Osteoblast (primary cell): ENCODE measurements around the gene F7. TPM values are rescaled to one million over a fixed set of nuclear protein-coding genes. Genes with fewer than 3 reads are reported as not detected.
"Not testable (repeated sequence)": the region's sequence is repeated elsewhere in the genome, so short reads cannot be mapped to it uniquely, and the experiment has no call there.

Experiments
- DNase-seq: peaks from one replicate; pipeline ENCODE4 v3.0.0; 2011; ENCODE audit warnings: low spot score, mixed read lengths; ENCODE audit not compliant: insufficient read length; ENCODE audit errors: missing footprints
- H2AFZ ChIP-seq: 2 replicates; pipeline ENCODE4 v1.6.0; 2011; ENCODE audit warnings: mild to moderate bottlenecking, low read length
- H3K27ac ChIP-seq: 2 replicates; pipeline ENCODE4 v1.5.1; 2011; ENCODE audit warnings: mild to moderate bottlenecking, low read depth, low read length, moderate library complexity
- H3K27me3 ChIP-seq: 2 replicates; pipeline ENCODE4 v1.6.0; 2012; ENCODE audit warnings: mild to moderate bottlenecking, control low read depth, inconsistent platforms, low read length, moderate library complexity; ENCODE audit not compliant: insufficient read depth
- H3K36me3 ChIP-seq: 2 replicates; pipeline ENCODE4 v1.5.1; 2011; ENCODE audit warnings: mild to moderate bottlenecking, low read length, control low read depth, moderate library complexity; ENCODE audit not compliant: insufficient read depth
- H3K4me1 ChIP-seq: 2 replicates; pipeline ENCODE4 v1.5.1; 2011; ENCODE audit warnings: mild to moderate bottlenecking, low read length, control low read depth, moderate library complexity; ENCODE audit not compliant: insufficient read depth
- H3K4me2 ChIP-seq: 2 replicates; pipeline ENCODE4 v1.6.0; 2011; ENCODE audit warnings: mild to moderate bottlenecking, low read length; ENCODE audit not compliant: insufficient read depth
- H3K4me3 ChIP-seq: fragments of 200-600 bp; sonication (generic); 3 replicates; pipeline ENCODE4 v1.5.1; 2012; ENCODE audit warnings: mild to moderate bottlenecking, low read length, inconsistent platforms; ENCODE audit not compliant: insufficient read depth
- H3K79me2 ChIP-seq: 2 replicates; pipeline ENCODE4 v1.6.0; 2012; ENCODE audit warnings: mild to moderate bottlenecking, low read length, control low read depth, inconsistent platforms; ENCODE audit not compliant: insufficient read depth
- H3K9me3 ChIP-seq: 2 replicates; pipeline ENCODE4 v1.5.1; 2011; ENCODE audit warnings: low read depth, low read length, control low read depth
- H4K20me1 ChIP-seq: 2 replicates; pipeline ENCODE4 v1.6.0; 2012; ENCODE audit warnings: mild to moderate bottlenecking, low read length, control low read depth; ENCODE audit not compliant: insufficient read depth
- CTCF ChIP-seq: IDR thresholded peaks from 2 replicates; pipeline ENCODE4 v1.5.1; 2011; ENCODE audit warnings: mild to moderate bottlenecking, low read depth, low read length, moderate library complexity; ENCODE audit errors: extremely low read depth
- total RNA-seq: library from RNA; depleted of rRNA; stranded (reverse); fragments of >200 nt; gene quantifications from 2 replicates; pipeline ENCODE4 v1.2.3, GENCODE V29; 2012

F7 gene
- total RNA-seq, 1 donor = under 0.01 TPM

- Histone ChIP-seq H3K4me3 (no peak overlapping the region), H3K4me2 (no peak overlapping the region), H3K36me3 (no peaks in the 10 kb centered on the region), H3K27ac (no peak overlapping the region), H3K27me3 (no peaks in the 10 kb centered on the region), H3K79me2 (no peaks in the 10 kb centered on the region), H4K20me1 (no peaks in the 10 kb centered on the region), H3K4me1 (no peaks in the 10 kb centered on the region), H3K9me3 (no peaks in the 10 kb centered on the region), H2AFZ (no peak overlapping the region)
- no peak for TF ChIP-seq CTCF
- DNase-seq = no peak
Measured at GRCh38 chr13:113077566-113077952, 28.0 kb upstream of the F7 start.

GRCh38 chr13:113077953-113078901 is 27.4 kb upstream of the F7 start:
- no peak overlapping the region for H3K4me2 ChIP-seq
- DNase-seq = no peak
- H4K20me1 ChIP-seq = no peaks in the 10 kb centered on the region
- H3K4me3 ChIP-seq = no peak overlapping the region
- TF ChIP-seq CTCF = no peak
- H3K9me3 ChIP-seq = no peaks in the 10 kb centered on the region
- H3K27me3 ChIP-seq = no peaks in the 10 kb centered on the region
- H3K79me2 ChIP-seq = no peaks in the 10 kb centered on the region
- H2AFZ ChIP-seq = no peak overlapping the region
- H3K27ac ChIP-seq = no peak overlapping the region
- H3K36me3 ChIP-seq = no peaks in the 10 kb centered on the region
- no peaks in the 10 kb centered on the region for H3K4me1 ChIP-seq

GRCh38 chr13:113078902-113079780 is 26.4 kb upstream of the F7 start:
- H3K4me1 ChIP-seq = no peaks in the 10 kb centered on the region
- H2AFZ ChIP-seq = no peak overlapping the region
- H3K36me3 ChIP-seq = no peaks in the 10 kb centered on the region
- no peak for TF ChIP-seq CTCF
- H3K9me3 ChIP-seq = no peaks in the 10 kb centered on the region
- no peaks in the 10 kb centered on the region for H4K20me1 ChIP-seq
- no peak overlapping the region for H3K4me2 ChIP-seq
- no peaks in the 10 kb centered on the region for H3K27me3 ChIP-seq
- H3K4me3 ChIP-seq = no peak overlapping the region
- no peak for DNase-seq
- no peak overlapping the region for H3K27ac ChIP-seq
- no peaks in the 10 kb centered on the region for H3K79me2 ChIP-seq

- not testable (repeated sequence) for H4K20me1 ChIP-seq, H2AFZ ChIP-seq, DNase-seq
Measured at GRCh38 chr13:113079781-113080080, 25.9 kb upstream of the F7 start.

More at GRCh38 chr13:113079781-113080080, 25.9 kb upstream of the F7 start:
- not testable (repeated sequence) for H3K9me3 ChIP-seq, H3K36me3 ChIP-seq, H3K79me2 ChIP-seq, H3K4me2 ChIP-seq, H3K4me1 ChIP-seq, H3K4me3 ChIP-seq, H3K27me3 ChIP-seq, H3K27ac ChIP-seq
